ENCODE data around the gene KCNC1.

Gene KCNC1

DNA sequence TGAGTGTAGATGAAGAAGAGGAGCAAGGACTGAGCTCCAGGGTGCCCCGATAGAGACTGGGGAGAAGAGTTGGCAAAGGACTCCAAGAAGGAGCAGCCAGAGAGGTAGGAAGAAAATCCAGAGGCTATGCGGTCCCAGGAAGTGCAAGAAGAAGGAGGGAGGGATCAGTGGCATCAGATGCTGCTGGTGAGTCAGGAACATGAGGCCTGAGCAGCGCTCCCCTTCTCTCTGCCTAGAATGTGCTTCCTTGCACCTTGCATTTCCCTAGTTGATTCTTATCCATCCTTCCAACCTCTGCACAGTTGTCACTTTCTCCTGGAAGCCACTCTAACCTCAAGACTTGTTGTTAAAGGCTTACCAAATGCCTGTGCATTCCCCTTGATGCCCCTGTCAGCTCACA is 21.3 kb downstream of the KCNC1 start:
- DNase-seq (ENCODE audit: low read depth): no peak

DNA sequence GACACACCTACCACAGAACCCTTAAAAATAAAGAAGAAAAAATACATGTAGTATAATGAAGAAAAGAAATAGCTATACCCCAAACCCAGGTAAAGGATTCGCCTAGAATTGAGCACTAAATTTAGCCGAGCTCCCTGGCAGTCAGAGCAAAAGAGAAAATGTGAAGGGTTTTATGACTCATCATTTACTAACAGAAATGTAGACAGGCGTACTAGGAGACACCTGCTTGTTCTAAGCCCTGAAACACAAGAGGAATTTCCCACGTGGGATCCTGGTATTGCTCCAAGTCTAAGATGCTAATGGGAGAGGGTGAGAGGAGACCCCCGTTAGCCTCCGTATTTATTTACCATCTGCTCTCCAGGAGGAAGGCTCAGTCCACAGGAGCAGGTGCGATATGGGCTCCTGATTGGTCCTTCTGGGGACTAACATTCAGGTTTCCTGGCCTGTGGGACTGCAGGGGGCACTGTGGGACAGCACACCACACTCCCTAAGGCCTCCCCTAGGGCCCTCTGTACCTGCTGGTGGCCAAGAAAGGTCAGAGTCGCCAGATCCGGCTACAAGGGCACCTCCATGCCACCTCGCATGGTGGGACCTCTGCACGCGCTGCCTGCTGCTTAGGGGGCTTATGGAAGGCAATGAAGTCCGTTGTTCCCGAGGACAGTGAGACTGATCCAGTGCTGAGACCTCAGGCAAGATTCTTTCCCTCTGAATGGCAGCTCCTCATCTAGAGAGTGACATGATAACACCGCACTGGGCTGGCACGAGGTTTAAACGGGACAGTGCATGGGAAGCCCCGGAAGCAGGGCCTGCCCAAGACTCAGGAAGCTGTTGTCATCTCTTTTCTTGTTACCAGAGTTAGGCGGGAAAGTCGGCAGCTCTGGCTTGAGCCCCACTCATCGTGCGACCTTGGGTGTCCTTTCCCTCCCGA is 25.8 kb downstream of the KCNC1 start:
- no peak for DNase-seq (ENCODE audit: low read depth)

DNA sequence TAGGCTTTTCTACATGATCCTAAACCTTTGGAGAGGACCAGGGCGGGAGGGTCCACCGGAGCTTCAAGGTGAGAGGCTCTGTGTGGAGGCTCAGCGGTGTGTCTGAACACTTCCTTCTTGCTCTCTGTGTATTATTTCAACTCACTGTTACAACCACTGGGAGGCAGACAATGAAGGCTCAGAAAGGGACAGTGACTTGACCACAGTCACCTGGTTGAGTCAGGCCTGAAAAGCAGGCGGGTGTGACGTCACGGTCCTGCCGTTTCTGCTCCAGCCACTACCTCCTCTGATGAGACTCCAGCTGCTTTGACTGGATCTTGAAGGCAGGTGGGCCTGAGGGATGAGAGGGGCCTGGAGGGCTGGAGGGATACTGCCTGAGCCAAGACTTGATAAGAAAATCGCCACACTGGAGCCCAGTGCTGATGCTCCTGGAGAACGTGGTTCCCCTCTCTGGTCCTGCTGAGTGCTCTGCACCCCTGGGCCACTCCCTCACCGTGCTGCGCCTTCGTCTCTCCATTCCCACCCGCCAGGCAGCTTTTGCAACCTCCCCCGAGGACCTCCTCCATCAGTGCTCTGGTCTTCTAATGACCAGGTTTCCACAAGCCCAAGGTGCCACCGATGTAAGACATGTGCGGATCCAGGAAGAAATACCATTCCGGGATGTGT is 27.9 kb downstream of the KCNC1 start:
- no peak for DNase-seq (ENCODE audit: low read depth)

DNA sequence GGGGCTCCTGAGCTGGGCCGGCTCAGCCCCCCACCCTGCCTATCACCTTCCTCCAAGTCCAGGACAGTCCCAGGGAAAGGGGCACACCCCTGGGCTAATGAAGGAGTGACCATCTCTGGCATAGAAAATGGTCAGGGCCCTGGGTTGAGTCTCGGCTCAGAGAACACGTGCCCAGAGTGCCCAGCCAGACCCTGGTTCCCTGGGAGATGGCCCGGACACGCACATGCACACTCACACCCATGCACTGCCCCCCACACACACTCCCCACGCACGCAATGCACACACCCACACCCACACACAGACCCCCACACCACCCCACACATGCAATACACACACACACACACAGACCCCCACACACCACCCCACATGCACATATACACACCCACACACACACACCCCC is 28.7 kb downstream of the KCNC1 start:
- no peak for DNase-seq (ENCODE audit: low read depth)

DNA sequence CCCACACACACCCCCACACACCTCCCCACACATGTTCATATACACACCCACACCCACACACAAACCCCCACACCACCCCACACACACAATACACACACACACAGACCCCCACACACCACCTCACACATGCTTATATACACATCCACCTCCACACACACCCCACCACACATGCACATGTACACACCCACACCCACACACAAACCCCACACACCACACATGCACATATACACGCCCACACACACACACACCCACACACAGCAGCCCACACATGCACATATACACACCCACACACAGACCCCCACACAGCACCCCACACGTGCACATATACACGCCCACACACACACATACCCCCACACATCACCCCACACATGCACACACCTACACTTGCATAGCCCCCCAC is 29.1 kb downstream of the KCNC1 start:
- no peak for DNase-seq (ENCODE audit: low read depth)

DNA sequence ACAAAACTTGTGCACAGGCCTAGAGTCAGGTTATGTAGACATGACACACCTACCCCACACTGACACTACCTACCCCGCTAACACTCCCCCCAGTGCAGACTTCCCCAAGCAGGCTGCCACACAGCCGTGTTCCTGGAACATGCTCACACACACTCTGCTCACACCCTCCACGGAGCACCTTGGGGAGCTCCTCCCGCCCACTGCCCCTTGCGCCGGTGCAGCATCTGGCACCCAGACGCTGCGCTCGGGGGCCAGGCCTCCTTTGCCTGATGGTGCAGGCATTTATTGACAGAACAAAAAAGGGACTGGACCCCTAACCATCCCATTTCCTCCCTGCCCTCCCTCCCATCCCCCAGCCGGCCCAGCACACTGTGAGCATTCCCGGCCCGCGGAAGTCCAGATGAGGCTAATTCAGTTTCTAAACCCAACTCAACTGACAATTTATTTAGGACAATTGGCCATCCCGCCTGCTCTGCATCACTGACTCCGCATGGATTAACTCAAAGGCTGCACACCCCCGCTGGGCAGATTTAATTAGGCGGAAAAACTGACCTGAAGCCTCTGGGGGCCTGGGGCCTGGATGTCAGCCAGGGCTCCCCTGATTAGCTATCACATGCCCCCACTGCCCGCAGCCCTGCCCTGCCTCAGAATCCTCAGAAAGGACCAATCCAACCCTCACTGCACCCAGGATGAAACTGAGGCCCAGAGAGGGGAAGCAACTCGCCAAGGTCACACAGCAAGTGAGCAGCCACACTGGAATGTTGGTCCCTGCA is 30.1 kb downstream of the KCNC1 start:
- no peak for DNase-seq (ENCODE audit: low read depth)

DNA sequence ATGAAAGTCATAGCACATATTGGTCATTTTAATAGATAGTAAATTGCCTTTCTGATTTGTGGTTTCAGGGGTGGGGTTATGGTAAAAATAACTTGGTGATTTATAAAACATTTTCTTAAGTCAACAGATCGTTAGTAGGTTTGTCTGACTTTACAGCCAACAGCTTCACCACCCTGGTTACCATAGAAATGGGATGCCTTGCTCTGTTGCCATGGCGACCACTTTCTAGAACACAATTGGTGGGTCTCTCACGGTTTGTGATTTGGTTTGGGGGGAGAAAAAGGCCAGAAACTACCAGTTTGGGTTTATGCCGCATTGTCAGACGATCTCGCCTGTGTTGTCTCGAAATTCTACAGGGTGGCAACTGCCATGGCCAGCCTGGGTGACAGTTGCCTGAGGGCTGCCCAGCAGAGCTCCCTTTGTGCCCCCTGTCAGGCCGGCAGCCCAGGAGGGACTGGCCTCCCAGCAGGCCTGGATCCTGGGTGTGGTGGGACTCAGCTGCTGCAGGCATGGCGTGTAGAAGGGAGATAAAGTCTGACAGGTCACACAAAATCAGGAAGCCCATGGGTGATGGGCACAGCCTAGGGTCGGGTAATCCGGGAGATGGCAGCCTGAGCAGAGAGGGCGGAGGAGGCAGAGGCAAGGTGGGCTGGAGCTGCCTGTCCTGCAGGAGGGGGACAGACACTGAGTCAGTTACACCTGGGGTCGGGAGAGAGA is 30.9 kb downstream of the KCNC1 start:
- no peak for DNase-seq (ENCODE audit: low read depth)

DNA sequence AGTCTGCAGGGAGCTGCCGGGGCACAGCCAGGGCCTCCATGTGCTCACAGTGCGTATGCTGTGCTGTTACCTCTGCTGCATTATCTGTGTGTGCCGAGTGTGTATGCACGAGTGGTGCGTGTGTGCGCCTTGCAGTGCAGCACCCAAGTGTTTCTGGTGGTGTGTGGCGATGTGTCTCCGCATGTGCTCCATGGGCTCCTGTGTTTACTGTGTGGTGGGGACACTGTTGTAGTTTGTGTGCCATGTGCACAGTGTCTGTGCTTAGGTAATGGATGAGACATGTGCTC is 31.4 kb downstream of the KCNC1 start:
- no peak for DNase-seq (ENCODE audit: low read depth)

DNA sequence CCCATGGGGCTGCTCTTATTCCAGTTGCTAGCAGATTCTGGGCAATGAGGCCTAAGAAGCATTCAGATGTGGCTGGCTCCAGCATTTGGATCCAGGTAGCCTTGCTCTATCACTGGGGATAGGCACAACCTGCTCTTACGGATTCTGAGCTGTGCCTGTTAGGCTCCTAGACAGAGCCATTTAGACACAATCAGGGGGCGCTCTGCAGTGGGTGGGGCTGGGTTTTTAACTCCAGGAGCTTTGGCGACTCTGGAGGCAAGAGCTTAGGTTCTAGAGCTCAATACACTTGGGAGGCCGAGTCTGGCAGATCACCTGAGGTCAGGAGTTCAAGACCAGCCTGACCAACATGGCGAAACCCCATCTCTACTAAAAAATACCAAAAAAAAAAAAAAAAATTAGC is 32.0 kb downstream of the KCNC1 start:
- DNase-seq (ENCODE audit: low read depth): no peak

DNA sequence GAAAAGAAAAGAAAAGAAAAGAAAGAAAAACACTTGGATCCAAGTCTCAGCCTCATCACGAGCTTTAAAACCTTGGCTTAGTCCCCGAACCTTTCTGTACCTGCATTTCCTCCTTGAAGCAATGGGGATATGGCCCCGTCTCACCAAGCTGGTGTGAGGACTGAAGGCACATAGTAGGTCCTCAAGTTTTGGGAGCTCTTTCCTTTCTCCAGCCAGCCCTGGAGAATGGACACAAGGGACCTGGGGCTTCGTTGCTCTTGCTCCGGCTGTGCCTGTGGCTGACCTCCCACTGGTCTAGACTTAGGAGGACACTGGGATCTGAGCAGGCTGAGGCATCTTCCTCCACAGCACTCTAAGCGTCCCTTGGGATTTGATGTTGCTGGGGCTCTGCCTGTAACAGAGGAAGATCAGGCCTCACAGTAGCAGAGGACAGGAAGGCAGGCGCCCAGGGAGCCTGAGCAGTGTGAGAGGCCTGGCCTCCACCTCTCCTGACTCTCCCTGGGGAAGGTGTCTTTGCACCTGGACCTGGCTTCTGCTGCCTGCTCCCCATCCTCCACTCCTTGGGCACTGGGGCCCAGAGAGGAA is 32.8 kb downstream of the KCNC1 start:
- no peak for DNase-seq (ENCODE audit: low read depth)

DNA sequence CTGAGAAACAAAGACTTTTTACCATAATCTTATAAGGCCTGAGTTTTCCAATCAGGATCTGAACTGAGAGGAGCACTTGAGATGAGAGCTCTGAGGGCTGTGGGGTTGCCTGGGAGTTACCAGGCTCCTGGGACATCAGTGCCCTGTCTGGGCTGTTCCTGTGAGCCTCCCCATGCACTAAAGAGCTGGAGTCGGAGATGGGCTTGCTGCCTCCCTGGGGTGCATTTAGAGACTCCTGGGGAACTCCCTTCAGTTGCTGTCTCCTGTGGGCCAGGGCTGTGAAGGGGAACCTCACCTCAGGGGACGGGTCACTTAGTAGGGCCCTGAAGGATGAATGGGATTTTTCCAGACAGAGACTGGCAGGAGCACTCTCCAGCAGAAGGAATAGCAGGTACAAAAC is 33.3 kb downstream of the KCNC1 start:
- DNase-seq (ENCODE audit: low read depth): no peak

DNA sequence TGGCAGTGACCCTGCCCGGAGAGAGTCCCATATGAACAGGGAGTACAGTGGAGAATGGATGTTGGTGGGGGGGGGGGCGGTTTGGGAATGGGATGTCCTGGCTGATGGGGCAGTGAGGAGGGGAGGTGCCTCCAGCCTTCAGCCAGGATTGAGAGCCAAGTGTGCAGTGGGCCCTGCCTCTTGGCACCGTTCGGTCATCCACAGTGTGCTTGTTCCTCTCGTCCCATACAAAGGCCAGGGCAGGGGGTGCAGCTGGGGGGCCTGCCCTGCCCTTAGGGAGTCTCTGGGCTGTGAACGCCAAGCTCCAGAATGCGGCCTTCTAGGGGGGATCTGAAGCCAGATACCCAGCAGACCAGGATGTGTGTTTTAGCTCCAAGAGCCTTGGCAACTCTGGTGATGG is 34.0 kb downstream of the KCNC1 start:
- no peak for DNase-seq (ENCODE audit: low read depth)

DNA sequence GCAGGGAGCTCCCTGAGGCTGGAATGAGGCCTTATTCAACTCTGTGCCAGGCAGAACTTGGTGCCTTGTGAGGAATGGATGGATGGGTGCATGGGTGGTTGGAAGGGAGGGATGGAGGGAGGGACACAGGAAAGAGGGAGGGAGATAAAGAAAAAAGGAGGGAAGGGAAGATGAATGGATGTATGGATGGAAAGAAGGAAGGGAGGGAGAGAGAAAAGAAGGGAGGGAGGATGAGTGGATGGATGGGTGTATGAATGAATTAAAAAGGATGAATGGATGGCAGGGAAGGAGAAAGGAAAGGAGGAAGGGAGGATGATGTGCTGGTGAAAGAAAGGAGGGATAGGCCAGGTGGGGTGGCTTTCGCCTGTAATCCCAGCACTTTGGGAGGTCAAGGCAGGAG is 34.6 kb downstream of the KCNC1 start:
- DNase-seq (ENCODE audit: low read depth): no peak

DNA sequence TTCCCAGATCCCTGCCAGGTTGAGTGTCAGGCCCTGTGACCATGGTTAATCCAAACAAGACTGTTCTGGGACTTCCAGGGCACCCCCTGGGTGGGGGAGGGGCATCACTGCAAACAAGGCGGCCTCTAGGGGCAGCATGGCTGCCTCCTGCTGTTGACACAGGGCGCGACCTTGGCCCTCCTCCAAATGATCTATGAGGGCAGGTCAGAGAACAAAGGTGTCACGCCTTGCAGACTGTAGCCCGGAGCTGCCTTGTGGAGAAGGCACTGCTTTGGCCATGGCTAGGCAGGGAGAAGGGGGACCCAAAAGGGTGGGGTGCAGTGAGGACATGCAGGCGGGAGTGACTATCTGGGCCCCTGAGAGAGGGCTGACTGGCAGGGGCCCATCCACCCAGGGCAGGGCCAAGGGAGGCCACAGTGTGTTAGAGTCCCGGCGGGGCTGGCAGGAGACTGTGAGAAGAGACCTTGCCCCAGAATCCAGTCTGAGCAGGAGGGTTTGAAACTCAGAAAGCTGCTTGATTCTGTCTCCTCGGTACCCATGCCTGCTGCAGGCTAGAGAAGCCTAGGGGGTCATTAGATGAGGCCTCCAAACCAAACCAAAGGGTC is 35.6 kb downstream of the KCNC1 start:
- no peak for DNase-seq (ENCODE audit: low read depth)

DNA sequence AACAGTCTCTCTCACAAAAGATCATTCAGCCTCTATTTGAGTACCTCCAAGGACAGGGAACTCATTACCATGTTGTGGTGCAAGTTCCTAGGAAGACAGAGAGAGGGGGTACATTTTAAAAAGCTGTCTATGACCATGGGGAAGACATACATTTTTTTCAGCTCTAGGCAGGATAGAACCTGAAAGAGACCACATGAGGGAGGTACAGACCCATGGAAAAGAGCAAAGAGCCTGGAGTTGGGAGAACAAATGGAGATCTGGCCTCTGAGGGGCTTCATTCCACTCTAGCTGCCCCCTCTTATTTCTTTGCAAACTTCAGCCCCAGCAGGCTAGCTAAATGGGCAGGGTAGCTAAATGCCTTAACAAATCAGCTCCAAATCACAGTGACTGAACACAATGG is 36.3 kb downstream of the KCNC1 start:
- no peak for DNase-seq (ENCODE audit: low read depth)

DNA sequence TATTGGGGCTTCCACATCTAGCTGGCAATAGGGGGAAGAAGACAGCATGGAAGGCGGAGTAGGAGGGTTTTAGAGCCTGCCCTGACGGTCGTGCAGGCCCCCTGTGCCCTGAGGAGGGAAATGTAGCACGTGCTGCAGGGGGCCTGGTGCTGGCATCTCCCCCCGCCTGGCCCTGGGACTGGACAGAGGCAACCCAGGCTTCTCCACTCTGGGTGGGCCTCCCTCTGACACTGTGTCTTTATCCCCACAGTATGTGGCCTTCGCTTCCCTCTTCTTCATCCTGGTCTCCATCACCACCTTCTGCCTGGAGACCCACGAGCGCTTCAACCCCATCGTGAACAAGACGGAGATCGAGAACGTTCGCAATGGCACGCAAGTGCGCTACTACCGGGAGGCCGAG is 36.8 kb downstream of the KCNC1 start:
- DNase-seq (ENCODE audit: low read depth): no peak

DNA sequence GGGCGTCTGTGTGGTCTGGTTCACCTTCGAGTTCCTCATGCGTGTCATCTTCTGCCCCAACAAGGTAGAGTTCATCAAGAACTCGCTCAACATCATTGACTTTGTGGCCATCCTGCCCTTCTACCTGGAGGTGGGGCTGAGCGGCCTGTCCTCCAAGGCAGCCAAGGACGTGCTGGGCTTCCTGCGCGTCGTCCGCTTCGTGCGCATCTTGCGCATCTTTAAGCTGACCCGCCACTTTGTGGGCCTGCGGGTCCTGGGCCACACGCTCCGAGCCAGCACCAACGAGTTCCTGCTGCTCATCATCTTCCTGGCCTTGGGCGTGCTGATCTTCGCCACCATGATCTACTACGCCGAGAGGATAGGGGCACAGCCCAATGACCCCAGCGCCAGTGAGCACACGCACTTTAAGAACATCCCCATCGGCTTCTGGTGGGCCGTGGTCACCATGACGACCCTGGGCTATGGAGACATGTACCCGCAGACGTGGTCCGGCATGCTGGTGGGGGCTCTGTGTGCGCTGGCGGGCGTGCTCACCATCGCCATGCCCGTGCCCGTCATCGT is 37.3 kb downstream of the KCNC1 start:
- no peak for DNase-seq (ENCODE audit: low read depth)

DNA sequence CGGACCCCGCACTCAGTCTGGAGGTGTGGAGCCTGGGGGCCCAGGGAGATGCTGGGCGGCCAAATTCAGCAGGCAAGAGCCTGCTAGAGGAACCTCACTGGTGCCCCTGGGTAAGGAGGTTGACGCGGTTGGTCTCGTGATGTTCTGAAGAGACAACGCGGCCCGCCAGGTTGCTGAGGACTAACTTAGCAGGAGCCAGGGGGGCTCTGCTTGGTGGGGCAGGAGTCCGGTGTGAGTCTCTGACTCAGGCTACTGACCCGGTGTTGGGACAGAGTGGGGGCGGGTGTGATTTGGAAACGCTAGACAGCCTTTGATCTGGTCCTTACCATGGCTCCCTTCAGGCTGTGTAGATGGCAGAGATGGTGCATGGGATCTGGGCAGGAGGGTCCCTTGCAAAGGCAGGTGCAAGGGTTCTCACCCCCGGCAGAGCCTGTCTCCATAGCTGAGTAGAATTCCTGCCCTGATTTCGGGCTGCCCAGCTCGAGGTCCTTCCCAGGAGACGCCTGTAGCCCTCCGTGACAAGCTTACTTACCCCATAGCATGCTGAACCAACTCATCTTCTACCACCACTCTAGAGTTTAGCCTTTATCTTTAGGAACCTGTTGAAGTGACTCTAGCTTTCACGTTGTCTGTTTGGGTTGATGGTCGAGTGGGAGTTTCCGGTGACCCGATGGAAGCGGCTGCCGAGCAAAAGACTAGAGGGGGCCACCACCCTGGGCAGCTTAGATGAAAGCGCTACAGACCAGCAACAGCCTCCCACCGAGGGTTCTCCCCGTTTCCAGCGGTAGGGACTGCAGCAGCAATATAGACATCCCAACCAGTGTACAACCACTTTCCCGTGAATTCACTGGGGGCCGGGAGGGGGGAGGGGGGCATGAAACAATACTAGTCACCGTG is 38.4 kb downstream of the KCNC1 start:
- no peak for DNase-seq (ENCODE audit: low read depth)

DNA sequence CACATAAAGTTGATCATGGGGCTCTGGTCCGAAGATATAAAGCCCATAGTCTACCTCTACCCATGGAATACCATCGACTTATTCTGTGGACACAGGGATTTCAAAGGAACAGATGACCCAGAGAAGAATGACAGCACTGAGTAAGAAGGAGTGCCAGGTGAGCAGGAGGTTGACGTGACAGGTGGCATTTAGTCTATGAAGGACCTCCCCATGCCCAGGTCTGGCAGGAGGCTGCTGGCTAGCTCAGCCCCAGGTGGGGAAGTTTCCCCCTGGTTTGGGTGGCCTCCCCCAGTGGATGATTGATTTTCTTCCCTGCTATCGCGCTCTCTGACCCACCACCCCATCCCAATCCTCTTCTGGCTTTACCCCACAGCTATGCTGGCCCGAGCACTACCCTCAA is 39.1 kb downstream of the KCNC1 start:
- no peak for DNase-seq (ENCODE audit: low read depth)

Data from non-pigmented ciliary epithelial cell (primary cell).